ENCODE measurements around the gene SEC61A2. TPM values are rescaled to one million over a fixed set of nuclear protein-coding genes. Genes with fewer than 3 reads are reported as not detected.

SEC61A2 gene
- total and polyA plus RNA-seq, 8 donors, result 0.58 to 17.4 (median 6.8) TPM

- Histone ChIP-seq H3K27me3 (no peaks in the 10 kb centered on the region), H3K4me1 (peaks cover 13 to 35% (median 23%) of the 10 kb centered on the region in 4 donors), H3K27ac (no peak overlapping the region), H3K36me3 (peaks cover 3 to 17% (median 10%) of the 10 kb centered on the region in 4 donors), H3K4me3 (no peak overlapping the region), H3K9me3 (no peaks in the 10 kb centered on the region)
- no peak for DNase-seq
- intact Hi-C loops (cut with DNase I; ENCODE audit: low total_unique reads), result no loop called here
- TF ChIP-seq EP300 (IDR thresholded peaks at IDR 0.05) (no peak), POLR2AphosphoS5 (IDR thresholded peaks at IDR 0.05) (no peak), POLR2A (IDR thresholded peaks at IDR 0.05) (no peak), CTCF (IDR thresholded peaks at IDR 0.05) (no peak)
- WGBS, 5 donors, result 61 to 84% (median 67%) methylated on average over 3 of the region's 3 CpGs
These were observed 62.2 kb downstream of the SEC61A2 start for GRCh38 chr10:12191715-12192114.

DNA sequence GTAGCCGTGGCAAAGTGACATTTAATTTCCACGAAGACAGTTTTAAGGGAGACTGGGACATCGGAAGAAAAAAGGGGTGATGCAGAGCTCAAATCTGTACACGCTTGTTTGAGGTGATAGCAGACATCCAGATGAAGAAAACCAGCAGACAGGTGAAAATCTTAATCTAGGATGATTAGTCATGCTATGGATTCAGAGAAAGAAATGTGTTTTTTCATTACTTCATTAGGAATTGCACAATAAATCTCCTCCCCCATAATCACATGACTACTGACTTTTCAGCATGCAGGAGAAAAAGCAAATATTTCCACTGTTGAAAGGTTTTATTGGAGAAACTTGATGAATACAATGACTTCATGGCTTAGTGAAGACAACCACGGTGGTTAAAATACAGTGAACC is 63.7 kb downstream of the SEC61A2 start:
- Histone ChIP-seq H3K9me3 (no peaks in the 10 kb centered on the region), H3K27ac (no peak overlapping the region), H3K4me1 (peaks cover 23 to 50% (median 38%) of the 10 kb centered on the region in 4 donors), H3K4me3 (no peak overlapping the region), H3K27me3 (no peaks in the 10 kb centered on the region), H3K36me3 (peaks cover 0 to 9% (median 2%) of the 10 kb centered on the region in 4 donors)
- TF ChIP-seq POLR2AphosphoS5 (IDR thresholded peaks at IDR 0.05), result no peak
- no peak for TF ChIP-seq POLR2A (IDR thresholded peaks at IDR 0.05)
- no peak for TF ChIP-seq CTCF (IDR thresholded peaks at IDR 0.05)
- no peak for TF ChIP-seq EP300 (IDR thresholded peaks at IDR 0.05)
- intact Hi-C loops (cut with DNase I; ENCODE audit: low total_unique reads), result no loop called here
- WGBS, 5 donors, result 82 to 89% (median 85%) methylated on average over 5 of the region's 5 CpGs
- no peak for DNase-seq

DNA sequence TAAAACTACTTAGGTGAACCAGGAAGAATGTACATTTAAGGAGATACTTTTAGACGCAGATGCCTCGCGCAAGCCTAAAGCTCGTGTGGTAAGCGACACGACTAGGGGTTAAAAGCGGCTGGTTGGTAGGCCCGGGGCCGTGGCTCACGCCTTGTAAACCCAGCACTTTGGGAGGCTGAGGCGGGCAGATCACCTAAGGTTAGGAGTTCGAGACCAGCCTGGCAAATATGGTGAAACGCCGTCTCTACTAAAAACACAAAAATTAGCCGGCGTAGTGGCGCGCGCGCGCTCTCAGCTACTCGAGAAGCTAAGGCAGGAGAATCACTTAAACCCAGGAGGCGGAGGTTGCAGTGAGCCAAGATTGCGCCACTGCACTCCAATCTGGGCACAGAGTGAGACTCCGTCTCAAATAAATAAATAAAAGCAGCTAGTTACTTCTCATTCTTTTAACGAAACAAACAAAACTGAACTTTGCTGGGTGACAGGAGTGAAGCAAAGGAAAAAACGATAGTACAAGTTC is 65.3 kb downstream of the SEC61A2 start:
- Histone ChIP-seq H3K4me3 (peak overlapping the region; percentile 83 to 99 (median 90)), H3K36me3 (peaks cover 7 to 16% (median 13%) of the 10 kb centered on the region in 4 donors), H3K9me3 (no peaks in the 10 kb centered on the region), H3K27ac (peak overlapping the region in 4 of 5 donors; percentile 89 to 95 (median 92)), H3K27me3 (no peaks in the 10 kb centered on the region), H3K4me1 (peaks cover 23 to 52% (median 39%) of the 10 kb centered on the region in 4 donors)
- TF ChIP-seq EP300 (IDR thresholded peaks at IDR 0.05) (no peak), POLR2A (IDR thresholded peaks at IDR 0.05) (no peak), CTCF (IDR thresholded peaks at IDR 0.05) (no peak), POLR2AphosphoS5 (IDR thresholded peaks at IDR 0.05) (no peak)
- intact Hi-C loops (cut with DNase I; ENCODE audit: low total_unique reads), result no loop called here
- WGBS, 5 donors, result 3 to 5% (median 3%) methylated on average over 27 of the region's 27 CpGs
- peak; percentile 35 to 41 for DNase-seq

- peak overlapping the region; percentile 83 to 99 (median 90) for H3K4me3 ChIP-seq
- peak overlapping the region; percentile 78 to 95 (median 92) for H3K27ac ChIP-seq
- no peak for DNase-seq
- intact Hi-C loops (cut with DNase I; ENCODE audit: low total_unique reads), result no loop called here
- no peaks in the 10 kb centered on the region for H3K9me3 ChIP-seq
- peaks cover 7 to 16% (median 15%) of the 10 kb centered on the region in 4 donors for H3K36me3 ChIP-seq
- no peaks in the 10 kb centered on the region for H3K27me3 ChIP-seq
- no peak for TF ChIP-seq POLR2A (IDR thresholded peaks at IDR 0.05)
- no peak for TF ChIP-seq CTCF (IDR thresholded peaks at IDR 0.05)
- TF ChIP-seq POLR2AphosphoS5 (IDR thresholded peaks at IDR 0.05), result no peak
- no peak for TF ChIP-seq EP300 (IDR thresholded peaks at IDR 0.05)
- peaks cover 23 to 52% (median 39%) of the 10 kb centered on the region in 4 donors for H3K4me1 ChIP-seq
- 0 to 1% (median 0%) methylated on average over 12 of the region's 12 CpGs for WGBS, 5 donors
These were observed 65.8 kb downstream of the SEC61A2 start for GRCh38 chr10:12195281-12195602.
